GM18858 (cell line): ENCODE measurements around the gene PPP6C.

Experiments
- ATAC-seq: cut with Tn5 transposase; IDR thresholded peaks from one replicate; pipeline ENCODE4 v1.9.1; 2021; ENCODE audit not compliant: unreplicated experiment

PPP6C gene

GRCh38 chr9:125099816-125100215, 89.8 kb downstream of the PPP6C start:
- no peak for ATAC-seq
